H7 (cell line): ENCODE measurements around the gene ATF3. TPM values are rescaled to one million over a fixed set of nuclear protein-coding genes. Genes with fewer than 3 reads are reported as not detected.

ENCODE experiments used
- DNase-seq: peaks from one replicate; pipeline ENCODE4 v3.0.0; 2012
- H3K27me3 ChIP-seq: 2 replicates; pipeline ENCODE4 v1.6.0; 2011; ENCODE audit warnings: mild to moderate bottlenecking, low read length; ENCODE audit not compliant: control insufficient read depth, insufficient read depth
- H3K36me3 ChIP-seq: replicated peaks from 2 replicates; pipeline ENCODE4 v1.5.1; 2011; ENCODE audit warnings: low read length; ENCODE audit not compliant: control insufficient read depth, insufficient read depth
- H3K4me3 ChIP-seq: 2 replicates; pipeline ENCODE4 v1.5.1; 2011; ENCODE audit warnings: low read depth, mild to moderate bottlenecking, control low read depth, low read length, moderate library complexity; ENCODE audit not compliant: insufficient read depth
- total RNA-seq: library from RNA; depleted of rRNA; stranded (reverse); fragments of >200 nt; shearing (Covaris generic); gene quantifications from 2 replicates; pipeline ENCODE4 v1.2.3, GENCODE V29; 2014

The ATF3 gene
- total RNA-seq, 1 experiment from 2014 or later = 19.2 TPM

GRCh38 chr1:212622906-212623305 is 14.3 kb downstream of the ATF3 start:
- Histone ChIP-seq H3K27me3 (no peaks in the 10 kb centered on the region; the same call in 1 of the 2 replicates), H3K36me3 (peaks cover 12% of the 10 kb centered on the region), H3K4me3 (no peak overlapping the region)
- no peak for DNase-seq

- H3K36me3 ChIP-seq = peaks cover 6% of the 10 kb centered on the region
- no peaks in the 10 kb centered on the region; the same call in 1 of the 2 replicates for H3K27me3 ChIP-seq
- H3K4me3 ChIP-seq = no peak overlapping the region
- no peak for DNase-seq
Observed at GRCh38 chr1:212623603-212624002, 15.0 kb downstream of the ATF3 start.

GRCh38 chr1:212624976-212625501 is 16.5 kb downstream of the ATF3 start:
- no peaks in the 10 kb centered on the region; the same call in 1 of the 2 replicates for H3K27me3 ChIP-seq
- H3K4me3 ChIP-seq = no peak overlapping the region
- no peaks in the 10 kb centered on the region; the same call in 1 of the 2 replicates for H3K36me3 ChIP-seq
- DNase-seq = no peak

GRCh38 chr1:212625781-212626450 is 17.4 kb downstream of the ATF3 start:
- DNase-seq = no peak
- Histone ChIP-seq H3K36me3 (no peaks in the 10 kb centered on the region; the same call in 1 of the 2 replicates), H3K27me3 (no peaks in the 10 kb centered on the region; the same call in 1 of the 2 replicates)

GRCh38 chr1:212628046-212628445 is 19.5 kb downstream of the ATF3 start:
- Histone ChIP-seq H3K4me3 (no peak overlapping the region), H3K27me3 (no peaks in the 10 kb centered on the region; the same call in 1 of the 2 replicates), H3K36me3 (no peaks in the 10 kb centered on the region)
- DNase-seq = no peak

More at GRCh38 chr1:212625781-212626450, 17.4 kb downstream of the ATF3 start:
- no peak overlapping the region for H3K4me3 ChIP-seq

- no peaks in the 10 kb centered on the region for H3K36me3 ChIP-seq
- H3K27me3 ChIP-seq = no peaks in the 10 kb centered on the region; the same call in 1 of the 2 replicates
- no peak overlapping the region for H3K4me3 ChIP-seq
- DNase-seq = no peak
Observed at GRCh38 chr1:212628813-212629415, 20.4 kb downstream of the ATF3 start.

- Histone ChIP-seq H3K36me3 (no peaks in the 10 kb centered on the region), H3K4me3 (no peak overlapping the region), H3K27me3 (no peaks in the 10 kb centered on the region; the same call in 1 of the 2 replicates)
- no peak for DNase-seq
Observed at GRCh38 chr1:212629450-212630157, 21.0 kb downstream of the ATF3 start.

GRCh38 chr1:212630158-212630900 is 21.8 kb downstream of the ATF3 start:
- DNase-seq = peak; percentile 88
- no peaks in the 10 kb centered on the region for H3K36me3 ChIP-seq
- no peak overlapping the region for H3K4me3 ChIP-seq
- no peaks in the 10 kb centered on the region; the same call in 1 of the 2 replicates for H3K27me3 ChIP-seq

- DNase-seq = no peak
- no peak overlapping the region for H3K4me3 ChIP-seq
- H3K36me3 ChIP-seq = no peaks in the 10 kb centered on the region
- H3K27me3 ChIP-seq = no peaks in the 10 kb centered on the region
Observed at GRCh38 chr1:212633161-212633560, 24.6 kb downstream of the ATF3 start.

GRCh38 chr1:212634252-212634651 is 25.7 kb downstream of the ATF3 start:
- no peak for DNase-seq
- Histone ChIP-seq H3K4me3 (no peak overlapping the region), H3K27me3 (no peaks in the 10 kb centered on the region), H3K36me3 (no peaks in the 10 kb centered on the region)

GRCh38 chr1:212635141-212635631 is 26.6 kb downstream of the ATF3 start:
- no peak overlapping the region for H3K4me3 ChIP-seq
- H3K27me3 ChIP-seq = no peaks in the 10 kb centered on the region
- no peaks in the 10 kb centered on the region for H3K36me3 ChIP-seq
- no peak for DNase-seq

GRCh38 chr1:212637902-212638301 is 29.3 kb downstream of the ATF3 start:
- no peak overlapping the region for H3K4me3 ChIP-seq
- DNase-seq = no peak
- H3K36me3 ChIP-seq = no peaks in the 10 kb centered on the region
- H3K27me3 ChIP-seq = no peaks in the 10 kb centered on the region

- Histone ChIP-seq H3K36me3 (no peaks in the 10 kb centered on the region), H3K4me3 (no peak overlapping the region), H3K27me3 (no peaks in the 10 kb centered on the region)
- DNase-seq = no peak
Observed at GRCh38 chr1:212638492-212639151, 30.1 kb downstream of the ATF3 start.
